SH-SY5Y (cell line): ENCODE data around the gene SLC26A11.

ENCODE experiments used
- GATA2 ChIP-seq: IDR thresholded peaks from 2 replicates; pipeline ENCODE4 v1.6.1; 2011; ENCODE audit warnings: mild to moderate bottlenecking, low read depth, low read length
- GATA3 ChIP-seq: IDR thresholded peaks from 2 replicates; pipeline ENCODE4 v1.6.1; 2011; ENCODE audit warnings: low read depth, mild to moderate bottlenecking, low read length, moderate library complexity

DNA sequence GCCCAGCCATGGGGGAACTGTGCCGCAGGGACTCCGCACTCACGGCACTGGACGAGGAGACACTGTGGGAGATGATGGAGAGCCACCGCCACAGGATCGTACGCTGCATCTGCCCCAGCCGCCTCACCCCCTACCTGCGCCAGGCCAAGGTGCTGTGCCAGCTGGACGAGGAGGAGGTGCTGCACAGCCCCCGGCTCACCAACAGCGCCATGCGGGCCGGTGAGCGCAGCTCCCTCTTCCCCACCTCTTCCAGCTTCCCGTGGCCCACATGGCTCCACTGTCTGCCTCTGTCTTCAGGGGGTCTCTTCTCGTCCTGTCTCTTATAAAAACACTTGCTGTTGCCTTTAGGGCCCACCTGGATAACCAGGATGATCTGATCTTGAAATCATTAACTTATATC, 38.8 kb upstream of the SLC26A11 start:
- TF ChIP-seq GATA2 (no peak), GATA3 (no peak)
